IPS DF 6.9 (cell line): ENCODE results near the gene USP34.

Experiments used
- DNase-seq: peaks from one replicate; pipeline ENCODE4 v3.0.0-alpha.2; 2013; ENCODE audit warnings: low read depth, low spot score
- H3K27ac ChIP-seq: one replicate; pipeline ENCODE4 v1.5.1; 2013; ENCODE audit warnings: low read length, control low read depth
- H3K27me3 ChIP-seq: 2 replicates; pipeline ENCODE4 v1.6.1; 2013; ENCODE audit warnings: mild to moderate bottlenecking, low read length; ENCODE audit not compliant: control insufficient read depth, insufficient read depth
- H3K36me3 ChIP-seq: 2 replicates; pipeline ENCODE4 v1.6.1; 2013; ENCODE audit warnings: low read length; ENCODE audit not compliant: control insufficient read depth, insufficient read depth
- H3K4me1 ChIP-seq: 2 replicates; pipeline ENCODE4 v1.6.1; 2013; ENCODE audit warnings: low read length; ENCODE audit not compliant: control insufficient read depth, insufficient read depth
- H3K4me3 ChIP-seq: 2 replicates; pipeline ENCODE4 v1.5.1; 2013; ENCODE audit warnings: mild to moderate bottlenecking, low read length
- H3K9me3 ChIP-seq: 2 replicates; pipeline ENCODE4 v1.6.1; 2013; ENCODE audit warnings: low read length, inconsistent platforms; ENCODE audit not compliant: control insufficient read depth, insufficient read depth
- WGBS: extraction: QIAGEN DNeasy Blood & Tissue Kit; methylation state at CpG from one replicate; pipeline ENCODE4 v1.1.7; 2013; ENCODE audit warnings: mixed read lengths, missing lambda C conversion rate; ENCODE audit not compliant: insufficient read length, insufficient coverage; 5-methylcytosine and 5-hydroxymethylcytosine counted together

The USP34 gene

DNA sequence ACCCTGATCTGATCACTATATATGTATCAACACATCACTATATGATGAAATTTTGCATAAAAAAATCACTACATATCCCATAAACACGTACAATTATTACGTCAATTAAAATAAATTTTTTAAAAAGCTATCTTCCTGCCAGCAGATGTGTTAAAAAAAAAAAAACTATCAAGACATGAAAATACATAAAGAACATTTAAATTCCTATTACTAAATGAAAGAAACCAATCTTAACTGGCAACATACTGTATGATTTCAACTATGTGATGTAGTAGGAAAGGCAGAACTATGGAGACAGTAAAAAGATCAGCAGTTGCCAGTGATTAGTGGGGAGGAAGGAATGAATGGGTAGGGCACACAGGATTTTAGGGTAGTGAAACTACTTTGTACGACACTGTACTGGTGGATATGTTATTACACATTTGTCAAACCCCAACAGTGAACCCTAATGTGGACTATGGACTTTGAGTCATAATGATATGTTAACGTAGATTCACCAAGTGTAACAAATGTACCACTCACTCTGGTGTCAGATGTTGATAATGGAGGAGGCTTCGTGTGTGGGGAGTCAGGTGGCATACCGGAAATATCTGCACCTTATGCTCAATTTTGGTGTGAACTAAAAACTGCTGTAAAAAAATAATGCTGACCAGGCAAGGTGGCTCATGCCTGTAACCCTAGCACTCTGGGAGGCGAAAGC is 27.4 kb downstream of the USP34 start:
- Histone ChIP-seq H3K4me1 (peaks cover 3% of the 10 kb centered on the region; the same call in 1 of the 2 replicates), H3K4me3 (no peak overlapping the region), H3K27me3 (no peaks in the 10 kb centered on the region), H3K9me3 (no peaks in the 10 kb centered on the region), H3K36me3 (no peaks in the 10 kb centered on the region), H3K27ac (no peak overlapping the region)
- DNase-seq, result no peak
- WGBS, result 100% methylated on average over 2 of the region's 7 CpGs

DNA sequence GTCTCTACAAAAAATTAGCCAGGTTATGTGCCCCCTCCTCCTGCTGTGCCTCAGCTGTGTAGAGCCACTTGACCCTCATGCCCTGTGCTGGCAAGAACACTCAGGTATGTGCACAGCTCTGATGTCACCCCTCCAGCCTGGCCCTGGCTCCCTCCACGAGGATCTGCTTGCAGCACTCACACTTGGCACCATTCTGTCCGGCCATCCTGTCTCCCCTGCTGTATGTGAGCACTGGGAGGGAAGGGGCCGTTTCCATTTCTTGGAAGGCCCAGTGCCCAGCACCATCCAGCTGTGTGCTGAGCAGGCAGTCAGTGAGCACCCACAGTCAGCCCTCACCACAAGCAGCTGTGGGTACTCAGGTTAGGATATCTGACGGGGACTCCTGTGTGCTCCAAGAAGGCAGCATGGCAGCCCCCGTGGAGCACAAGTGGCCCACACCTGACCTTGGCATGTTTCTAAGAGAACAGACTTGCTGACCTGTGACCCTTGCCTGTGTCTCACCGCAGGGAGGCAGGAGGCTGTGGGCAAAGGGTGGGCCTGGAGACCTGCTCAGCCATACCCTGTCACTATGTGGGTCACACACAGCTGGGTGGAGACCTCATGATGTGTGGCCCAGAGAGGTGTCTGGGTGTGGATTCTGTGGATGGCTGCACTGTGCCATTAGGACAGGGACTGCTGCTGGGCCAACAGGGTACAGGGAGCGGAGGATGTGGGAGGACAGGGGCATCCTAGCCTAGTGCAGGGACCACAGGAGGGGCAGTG is 31.5 kb downstream of the USP34 start:
- Histone ChIP-seq H3K27ac (no peak overlapping the region), H3K4me3 (no peak overlapping the region), H3K36me3 (no peaks in the 10 kb centered on the region), H3K27me3 (no peaks in the 10 kb centered on the region), H3K9me3 (no peaks in the 10 kb centered on the region), H3K4me1 (peaks cover 4% of the 10 kb centered on the region)
- DNase-seq, result no peak
- WGBS, result no CpG with 5 or more reads among the region's 7 CpGs

DNA sequence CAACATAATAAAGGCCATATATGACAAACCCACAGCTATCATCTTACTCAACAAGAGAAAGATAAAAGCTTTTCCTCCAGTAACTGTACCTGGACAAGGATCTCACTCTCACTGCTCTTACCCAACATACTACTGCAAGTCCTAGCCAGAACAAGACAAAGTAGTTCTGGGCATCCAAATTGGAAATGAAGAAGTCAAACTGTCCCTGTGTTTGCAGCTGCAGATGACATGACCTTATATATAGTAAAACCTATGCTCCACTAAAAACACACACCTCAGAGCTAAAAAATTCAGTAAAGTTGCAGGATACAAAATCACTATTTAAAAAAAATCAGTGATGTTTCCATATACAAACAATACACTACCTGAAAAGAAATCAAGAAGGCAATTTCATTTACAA is 32.2 kb downstream of the USP34 start:
- no peak overlapping the region for H3K4me3 ChIP-seq
- H3K27ac ChIP-seq, result no peak overlapping the region
- no peaks in the 10 kb centered on the region for H3K27me3 ChIP-seq
- DNase-seq, result no peak
- peaks cover 8% of the 10 kb centered on the region for H3K4me1 ChIP-seq
- H3K36me3 ChIP-seq, result no peaks in the 10 kb centered on the region
- no peaks in the 10 kb centered on the region for H3K9me3 ChIP-seq

DNA sequence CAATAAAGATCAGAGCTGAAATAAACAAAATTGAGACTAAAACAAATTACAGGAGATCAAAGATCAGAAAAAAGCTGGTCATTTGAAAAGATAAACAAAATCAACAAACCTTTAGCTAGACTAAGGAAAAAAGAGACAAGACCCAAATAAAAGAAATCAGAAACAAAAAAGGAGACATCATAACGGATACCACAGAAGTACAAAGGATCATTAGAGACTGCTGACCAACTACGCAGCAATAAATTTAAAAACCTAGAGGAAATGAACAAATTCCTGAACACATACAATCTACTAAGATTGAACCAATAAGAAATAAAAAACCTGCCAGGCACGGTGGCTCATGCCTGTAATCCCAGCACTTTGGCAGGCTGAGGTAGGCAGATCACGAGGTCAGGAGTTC is 33.7 kb downstream of the USP34 start:
- no peaks in the 10 kb centered on the region for H3K9me3 ChIP-seq
- H3K27ac ChIP-seq, result no peak overlapping the region
- WGBS, result no CpG with 5 or more reads among the region's 4 CpGs
- H3K4me1 ChIP-seq, result peaks cover 9% of the 10 kb centered on the region
- no peaks in the 10 kb centered on the region for H3K27me3 ChIP-seq
- H3K4me3 ChIP-seq, result no peak overlapping the region
- no peaks in the 10 kb centered on the region for H3K36me3 ChIP-seq
- no peak for DNase-seq

DNA sequence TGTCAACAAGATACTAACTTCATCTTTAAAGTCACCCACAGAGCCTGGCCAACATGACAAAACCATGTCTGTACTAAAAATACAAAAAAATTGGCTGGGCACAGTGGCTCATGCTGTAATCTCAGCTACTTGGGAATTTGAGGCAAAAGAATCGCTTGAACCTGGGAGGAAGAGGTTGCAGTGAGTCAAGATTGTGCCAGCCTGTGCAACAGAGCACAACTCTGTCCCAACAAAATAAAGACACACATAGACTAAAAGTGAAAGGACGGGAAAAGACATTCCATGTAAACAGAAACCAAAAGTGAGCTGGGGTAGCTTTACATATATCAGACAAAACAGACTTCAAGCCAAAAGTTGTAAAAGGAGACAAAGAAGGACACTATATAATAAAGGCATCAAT is 34.8 kb downstream of the USP34 start:
- H3K36me3 ChIP-seq, result no peaks in the 10 kb centered on the region
- no CpG with 5 or more reads among the region's 2 CpGs for WGBS

DNA sequence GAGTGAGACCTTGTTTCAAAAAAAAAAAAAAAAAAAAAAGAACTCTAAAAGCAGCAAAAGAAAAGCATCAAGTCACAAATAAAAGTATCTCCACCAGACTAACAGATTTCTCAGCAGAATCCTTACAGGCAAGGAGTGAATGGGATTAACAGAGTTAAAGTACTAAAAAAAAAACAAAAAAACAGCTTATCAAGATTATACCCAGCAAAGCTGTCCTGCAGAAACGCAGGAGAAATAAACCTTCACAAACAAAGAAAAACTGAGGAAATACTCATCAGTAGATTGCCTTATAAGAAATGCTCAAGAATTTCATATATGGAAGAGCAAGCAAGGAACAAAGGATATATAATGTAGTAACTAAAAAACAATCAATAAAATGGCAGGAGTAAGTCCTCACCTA is 35.6 kb downstream of the USP34 start:
- no peak overlapping the region for H3K4me3 ChIP-seq
- H3K9me3 ChIP-seq, result no peaks in the 10 kb centered on the region
- H3K27me3 ChIP-seq, result no peaks in the 10 kb centered on the region
- no peak overlapping the region for H3K27ac ChIP-seq
- H3K4me1 ChIP-seq, result peaks cover 9% of the 10 kb centered on the region
- no peak for DNase-seq
- WGBS, result no CpG with 5 or more reads among the region's 1 CpG
- H3K36me3 ChIP-seq, result no peaks in the 10 kb centered on the region

More for the DNA sequence above, 34.8 kb downstream of the USP34 start:
- Histone ChIP-seq H3K4me3 (no peak overlapping the region), H3K27ac (no peak overlapping the region), H3K9me3 (no peaks in the 10 kb centered on the region), H3K4me1 (peaks cover 9% of the 10 kb centered on the region), H3K27me3 (no peaks in the 10 kb centered on the region)
- DNase-seq, result no peak

DNA sequence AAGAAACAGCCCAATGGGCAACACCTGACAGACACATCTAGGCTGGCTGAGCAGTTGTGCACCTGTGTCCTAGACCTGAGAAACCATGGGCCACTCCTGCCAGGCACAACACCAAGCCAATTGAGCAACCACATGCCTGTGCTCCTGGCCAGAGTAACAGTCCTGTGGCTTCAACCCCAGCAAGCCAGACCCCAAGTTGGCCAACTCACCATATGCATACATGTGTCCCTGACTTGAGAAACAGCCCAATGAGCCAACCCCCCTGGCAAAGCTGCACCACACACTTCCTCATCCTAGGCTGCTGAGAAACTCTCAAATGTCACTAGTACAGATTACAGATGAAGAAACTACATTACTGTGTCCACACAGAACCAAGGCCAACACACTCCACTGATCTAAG is 36.6 kb downstream of the USP34 start:
- H3K4me1 ChIP-seq, result peaks cover 6% of the 10 kb centered on the region; the same call in 1 of the 2 replicates

DNA sequence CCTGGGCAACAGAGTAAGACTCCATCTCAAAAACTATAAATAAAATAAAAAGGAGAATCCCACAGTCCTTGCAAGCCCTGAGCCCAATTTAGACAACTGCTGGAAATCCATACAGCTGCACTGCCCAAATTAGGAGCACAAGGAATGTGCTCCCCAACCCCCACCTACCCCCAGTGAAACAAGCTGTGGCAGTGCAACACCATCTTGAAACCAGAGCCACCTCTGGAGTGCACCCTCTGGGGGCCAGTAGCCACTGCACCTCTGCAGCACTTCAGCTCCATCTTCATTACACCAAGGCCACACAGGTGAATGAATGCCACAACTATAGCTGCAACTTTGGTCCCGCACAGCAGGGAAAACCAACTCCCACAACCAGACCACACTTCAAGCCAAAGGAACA is 37.3 kb downstream of the USP34 start:
- WGBS, result no CpG with 5 or more reads among the region's 1 CpG
- H3K4me1 ChIP-seq, result peaks cover 6% of the 10 kb centered on the region; the same call in 1 of the 2 replicates
- no peaks in the 10 kb centered on the region for H3K9me3 ChIP-seq
- no peaks in the 10 kb centered on the region for H3K36me3 ChIP-seq
- no peak for DNase-seq
- no peak overlapping the region for H3K4me3 ChIP-seq
- H3K27me3 ChIP-seq, result no peaks in the 10 kb centered on the region
- H3K27ac ChIP-seq, result no peak overlapping the region

More for the DNA sequence above, 36.6 kb downstream of the USP34 start:
- DNase-seq, result no peak
- H3K36me3 ChIP-seq, result no peaks in the 10 kb centered on the region
- H3K4me3 ChIP-seq, result no peak overlapping the region
- H3K27me3 ChIP-seq, result no peaks in the 10 kb centered on the region
- H3K9me3 ChIP-seq, result no peaks in the 10 kb centered on the region
- no peak overlapping the region for H3K27ac ChIP-seq

DNA sequence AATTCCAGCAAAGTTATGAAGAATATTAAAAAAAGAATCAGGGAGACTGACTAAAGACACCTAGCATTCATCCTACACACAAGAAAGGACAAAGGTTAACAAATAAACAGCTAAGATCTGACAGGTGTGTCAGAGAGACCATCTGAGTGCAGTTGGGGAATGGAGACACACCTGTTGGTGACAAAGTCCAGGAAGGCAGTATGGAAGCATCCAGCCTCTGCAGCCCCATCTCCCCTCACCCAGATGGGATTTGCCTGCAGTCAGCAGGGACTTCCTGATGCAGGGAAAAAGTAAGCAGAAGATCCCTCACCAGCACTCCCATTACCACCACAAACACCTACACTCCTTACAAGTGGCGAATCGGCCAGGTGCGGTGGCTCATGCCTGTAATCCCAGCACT is 37.9 kb downstream of the USP34 start:
- no CpG with 5 or more reads among the region's 3 CpGs for WGBS
- H3K36me3 ChIP-seq, result no peaks in the 10 kb centered on the region
- DNase-seq, result no peak
- no peak overlapping the region for H3K27ac ChIP-seq
- H3K9me3 ChIP-seq, result no peaks in the 10 kb centered on the region
- H3K4me3 ChIP-seq, result no peak overlapping the region
- H3K4me1 ChIP-seq, result peaks cover 6% of the 10 kb centered on the region; the same call in 1 of the 2 replicates
- H3K27me3 ChIP-seq, result no peaks in the 10 kb centered on the region

DNA sequence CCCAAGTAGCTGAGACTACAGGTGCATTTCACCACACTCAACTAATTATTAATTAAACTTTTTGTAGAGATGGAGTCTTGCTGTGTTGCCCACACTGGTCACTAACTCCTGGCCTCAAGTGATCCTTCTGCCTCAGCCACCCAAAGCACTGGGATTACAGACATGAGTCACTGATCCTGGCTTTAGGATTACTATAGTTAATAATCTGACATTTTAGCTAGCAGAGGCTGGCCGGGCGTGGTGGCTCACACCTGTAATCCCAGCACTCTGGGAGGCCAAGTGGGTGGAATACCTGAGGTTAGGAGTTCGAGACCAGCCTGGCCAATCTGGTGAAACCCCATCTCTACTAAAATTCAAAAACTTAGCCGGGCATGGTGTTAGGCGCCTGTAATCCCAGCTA is 39.5 kb downstream of the USP34 start:
- DNase-seq, result no peak
- H3K27me3 ChIP-seq, result no peaks in the 10 kb centered on the region
- H3K4me1 ChIP-seq, result peaks cover 6% of the 10 kb centered on the region; the same call in 1 of the 2 replicates
- no peak overlapping the region for H3K27ac ChIP-seq
- no CpG with 5 or more reads among the region's 5 CpGs for WGBS
- H3K9me3 ChIP-seq, result no peaks in the 10 kb centered on the region
- H3K36me3 ChIP-seq, result no peaks in the 10 kb centered on the region
- no peak overlapping the region for H3K4me3 ChIP-seq
